Mucosa of descending colon (tissue), 3 donors: Measurements from ENCODE around the gene HDAC8. TPM values are rescaled to one million over a fixed set of nuclear protein-coding genes. Genes with fewer than 3 reads are reported as not detected.
A peak's percentile ranks its signal among the peaks of the same experiment; 100 is the strongest.
"Not testable (repeated sequence)": the region's sequence is repeated elsewhere in the genome, so short reads cannot be mapped to it uniquely, and the experiment has no call there.

Experiments
- ATAC-seq: fragments of 200-7000 bp; cut with Tn5 transposase; one replicate; pipeline ENCODE4 v1.9.1; 2020; ENCODE audit warnings: mild to moderate bottlenecking, moderate library complexity
- DNase-seq, 3 donors: peaks; one replicate each; pipeline ENCODE4 v3.0.0-alpha.2; 2020
- H3K36me3 ChIP-seq: fragments of 200-600 bp; one replicate; pipeline ENCODE4 v1.8.0; 2021; ENCODE audit warnings: low read depth, mild to moderate bottlenecking
- H3K4me1 ChIP-seq: fragments of 200-600 bp; one replicate; pipeline ENCODE4 v1.8.0; 2021; ENCODE audit warnings: low read depth, mild to moderate bottlenecking
- H3K4me3 ChIP-seq: fragments of 200-600 bp; one replicate; pipeline ENCODE4 v1.8.0; 2021; ENCODE audit warnings: mild to moderate bottlenecking
- H3K9me3 ChIP-seq: fragments of 200-600 bp; one replicate; pipeline ENCODE4 v1.8.0; 2021; ENCODE audit warnings: mild to moderate bottlenecking
- intact Hi-C, 2 donors: fragments of 100-400 bp; cut with DNase I in 1 of 2; cut with micrococcal nuclease in 1 of 2; formaldehyde crosslinking; loops; one replicate each; pipeline versions ENCODE4 v1.11.0 to v1.11.1; 2022; cut with DNase I, micrococcal nuclease
- total RNA-seq, 3 donors: library from RNA; stranded (reverse); fragmentation: NEBNext Ultra II Directional in 2 of 3; extraction: Animal tissue kit (Norgen Biotek cat#: 25700) in 2 of 3; gene quantifications; one replicate each; pipeline versions ENCODE4 v1.2.1 to v1.2.4, GENCODE V29; 2021 to 2023
- TF ChIP-seq, protein P1 (sequence below): fragments of 200-600 bp; IDR thresholded peaks from one replicate; pipeline ENCODE4 v1.8.0; 2022; ENCODE audit warnings: antibody characterized with exemption, mild to moderate bottlenecking
- donor health status: DM: no; HTN: no; CAD: no; lungs with moderate emphysema.
- donor health status: DM: no; HTN: no; CAD: no.
- donor health status: DM: no; HTN: yes; CAD: no.

HDAC8 gene
- total RNA-seq, 3 donors from 2014 or later, result 24.4 to 29.4 (median 28.5) TPM

DNA sequence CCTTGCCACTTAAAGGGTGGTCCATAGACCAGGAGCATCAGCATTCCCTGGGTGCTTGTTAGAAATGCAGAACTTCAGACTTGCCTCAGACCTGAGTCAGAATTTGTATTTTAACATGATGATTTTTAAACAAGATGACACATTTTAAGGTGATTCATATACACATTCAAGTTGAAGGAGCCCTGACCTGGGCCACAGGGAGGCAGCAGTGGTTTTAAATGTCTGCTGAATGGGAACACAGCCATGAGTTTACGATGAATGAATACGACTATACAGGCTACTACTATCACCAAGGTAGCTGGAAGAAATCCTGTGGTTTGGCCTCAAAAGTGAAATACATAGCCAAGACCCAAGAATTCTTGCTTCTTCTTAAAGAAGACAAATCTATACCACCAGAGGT, 2.9 kb downstream of the HDAC8 start:
- ATAC-seq, result no peak
- Histone ChIP-seq H3K4me3 (no peak overlapping the region), H3K9me3 (no peaks in the 10 kb centered on the region), H3K4me1 (no peaks in the 10 kb centered on the region), H3K36me3 (no peaks in the 10 kb centered on the region)
- TF ChIP-seq, protein P1, sequence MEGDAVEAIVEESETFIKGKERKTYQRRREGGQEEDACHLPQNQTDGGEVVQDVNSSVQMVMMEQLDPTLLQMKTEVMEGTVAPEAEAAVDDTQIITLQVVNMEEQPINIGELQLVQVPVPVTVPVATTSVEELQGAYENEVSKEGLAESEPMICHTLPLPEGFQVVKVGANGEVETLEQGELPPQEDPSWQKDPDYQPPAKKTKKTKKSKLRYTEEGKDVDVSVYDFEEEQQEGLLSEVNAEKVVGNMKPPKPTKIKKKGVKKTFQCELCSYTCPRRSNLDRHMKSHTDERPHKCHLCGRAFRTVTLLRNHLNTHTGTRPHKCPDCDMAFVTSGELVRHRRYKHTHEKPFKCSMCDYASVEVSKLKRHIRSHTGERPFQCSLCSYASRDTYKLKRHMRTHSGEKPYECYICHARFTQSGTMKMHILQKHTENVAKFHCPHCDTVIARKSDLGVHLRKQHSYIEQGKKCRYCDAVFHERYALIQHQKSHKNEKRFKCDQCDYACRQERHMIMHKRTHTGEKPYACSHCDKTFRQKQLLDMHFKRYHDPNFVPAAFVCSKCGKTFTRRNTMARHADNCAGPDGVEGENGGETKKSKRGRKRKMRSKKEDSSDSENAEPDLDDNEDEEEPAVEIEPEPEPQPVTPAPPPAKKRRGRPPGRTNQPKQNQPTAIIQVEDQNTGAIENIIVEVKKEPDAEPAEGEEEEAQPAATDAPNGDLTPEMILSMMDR, result no peak
- DNase-seq, result no peak
- intact Hi-C loops, result no loop called here

DNA sequence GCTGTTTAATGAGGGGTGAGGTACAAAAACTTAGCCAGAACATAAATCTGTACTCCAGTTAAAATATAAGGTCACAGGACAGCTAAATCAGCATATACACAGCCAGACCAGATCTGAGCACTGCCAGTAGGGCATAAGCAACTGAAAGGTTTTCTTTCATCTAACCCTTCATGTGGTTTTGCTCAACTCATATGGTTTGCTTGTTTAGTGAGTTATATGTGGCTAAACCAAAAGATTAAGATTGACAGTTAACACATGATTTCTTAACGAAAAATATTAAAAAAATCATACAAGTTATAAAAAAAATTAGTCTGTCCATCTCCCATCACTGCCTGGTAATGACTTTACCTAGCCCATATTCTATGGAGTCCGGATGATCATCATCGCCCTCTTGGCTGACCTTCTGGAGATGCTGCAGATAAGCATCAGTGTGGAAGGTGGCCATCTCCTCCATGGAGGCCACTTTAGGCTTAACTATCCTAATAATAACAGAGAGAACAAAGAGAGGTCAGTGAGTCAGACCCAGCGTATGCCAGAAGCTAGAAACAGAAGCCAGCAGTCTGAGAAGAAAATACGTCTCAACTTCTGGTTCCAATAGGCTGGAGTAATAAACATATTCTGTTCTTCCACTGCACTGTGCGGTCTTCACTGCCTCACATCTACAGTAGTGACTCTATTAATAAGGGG, 4.1 kb downstream of the HDAC8 start:
- H3K4me3 ChIP-seq, result no peak overlapping the region
- no peaks in the 10 kb centered on the region for H3K36me3 ChIP-seq
- TF ChIP-seq, protein P1, result no peak
- DNase-seq (no peak), ATAC-seq (no peak)
- H3K4me1 ChIP-seq, result no peaks in the 10 kb centered on the region
- intact Hi-C loops, result no loop called here
- no peaks in the 10 kb centered on the region for H3K9me3 ChIP-seq

DNA sequence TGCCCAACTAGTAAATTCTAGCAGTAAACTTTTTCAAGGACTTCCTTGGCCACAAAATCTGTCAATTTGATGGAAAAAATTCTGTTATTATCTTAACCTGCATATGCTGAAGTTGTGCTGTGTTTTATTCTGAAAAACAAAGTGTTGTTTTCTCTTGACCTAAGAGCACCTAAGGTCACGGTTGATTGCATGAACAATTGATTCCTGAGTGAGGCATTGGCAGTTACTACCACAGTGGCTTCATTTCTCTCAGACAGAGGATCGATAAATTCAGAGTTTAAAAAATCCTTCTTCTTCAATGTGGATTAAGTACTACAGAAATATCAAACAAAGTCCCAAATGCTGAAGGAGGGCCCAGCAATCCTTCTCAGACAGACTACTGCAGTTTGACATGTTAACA, 6.2 kb downstream of the HDAC8 start:
- Histone ChIP-seq H3K36me3 (no peaks in the 10 kb centered on the region), H3K9me3 (no peaks in the 10 kb centered on the region), H3K4me3 (no peak overlapping the region), H3K4me1 (no peaks in the 10 kb centered on the region)
- ATAC-seq (no peak), DNase-seq (no peak)
- intact Hi-C loops, result no loop called here
- TF ChIP-seq, protein P1, result no peak

DNA sequence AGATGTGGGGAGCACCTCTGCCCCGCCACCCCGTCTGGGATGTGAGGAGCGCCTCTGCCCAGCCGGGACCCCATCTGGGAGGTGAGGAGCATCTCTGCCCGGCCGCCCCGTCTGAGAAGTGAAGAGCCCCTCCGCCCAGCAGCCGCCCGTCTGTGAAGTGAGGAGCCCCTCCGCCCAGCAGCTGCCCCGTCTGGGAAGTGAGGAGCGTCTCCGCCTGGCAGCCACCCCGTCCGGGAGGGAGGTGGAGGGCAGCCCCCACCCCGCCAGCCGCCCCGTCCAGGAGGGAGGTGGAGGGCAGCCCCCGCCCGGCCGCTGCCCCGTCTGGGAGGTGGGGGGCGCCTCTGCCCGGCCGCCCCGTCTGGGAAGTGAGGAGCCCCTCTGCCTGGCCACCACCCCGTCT, 13.0 kb downstream of the HDAC8 start:
- DNase-seq, H3K4me1 ChIP-seq, H3K4me3 ChIP-seq, ATAC-seq, H3K36me3 ChIP-seq, H3K9me3 ChIP-seq, intact Hi-C loops: not testable (repeated sequence)

DNA sequence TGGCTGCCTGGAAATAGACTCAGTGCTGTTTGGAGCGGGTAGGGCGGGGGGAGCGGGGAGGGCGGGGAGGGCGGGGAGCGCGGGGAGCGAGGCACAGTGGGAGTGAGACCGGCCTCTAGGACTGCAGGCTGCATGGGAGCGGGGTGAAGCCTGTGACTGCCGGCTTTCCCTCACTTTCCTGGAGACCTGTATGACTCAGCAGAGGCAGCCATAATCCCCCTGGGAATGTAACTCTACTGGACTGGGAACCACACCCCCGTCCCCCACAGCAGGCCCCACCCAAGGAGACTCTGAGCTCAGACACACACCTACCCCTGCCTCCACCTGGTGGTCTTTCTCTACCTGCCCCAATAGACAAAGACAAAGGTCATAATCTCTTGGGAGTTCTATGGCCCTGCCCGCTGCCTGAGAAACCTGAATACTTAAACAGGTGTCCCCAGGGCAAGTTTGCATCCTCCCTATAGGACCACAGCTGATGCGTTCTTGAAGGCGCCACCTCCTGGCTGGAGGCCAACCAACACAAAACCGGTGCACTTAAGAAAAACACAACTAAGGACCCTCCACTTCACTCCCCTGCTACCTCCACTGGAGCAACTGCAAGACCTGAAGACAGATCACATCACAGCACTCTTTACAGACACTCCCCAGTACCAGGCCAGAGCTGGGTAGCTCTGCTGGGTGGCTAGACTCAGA, 18.0 kb downstream of the HDAC8 start:
- Histone ChIP-seq H3K9me3 (no peaks in the 10 kb centered on the region), H3K4me3 (no peak overlapping the region), H3K4me1 (no peaks in the 10 kb centered on the region), H3K36me3 (no peaks in the 10 kb centered on the region)
- ATAC-seq, result peak; percentile 40
- TF ChIP-seq, protein P1, result no peak
- DNase-seq, result peak in 2 of 3 donors; percentile 15 to 26
- intact Hi-C loops, result no loop called here

DNA sequence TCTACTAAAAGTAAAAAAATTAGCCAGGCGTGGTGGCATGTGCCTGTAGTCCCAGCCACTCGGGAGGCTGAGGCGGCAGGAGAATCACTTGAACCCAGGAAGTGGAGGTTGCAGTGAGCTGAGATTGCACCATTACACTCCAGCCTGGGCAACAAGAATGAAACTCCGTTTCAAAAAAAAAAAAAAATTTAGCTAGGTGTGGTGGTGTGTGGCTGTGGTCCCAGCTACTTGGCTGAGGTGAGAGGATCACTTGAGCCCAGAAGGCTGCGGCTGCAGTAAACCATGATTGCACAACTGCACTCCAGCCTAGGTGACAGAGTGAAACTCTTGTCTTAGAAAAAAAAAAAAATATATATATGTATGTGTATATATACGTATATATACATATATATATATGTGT, 20.2 kb downstream of the HDAC8 start:
- ATAC-seq, result not testable (repeated sequence)

More for the DNA sequence above, 20.2 kb downstream of the HDAC8 start:
- DNase-seq, H3K4me3 ChIP-seq, H3K9me3 ChIP-seq, H3K36me3 ChIP-seq, intact Hi-C loops, H3K4me1 ChIP-seq: not testable (repeated sequence)
